Mammary epithelial cell (primary cell): ENCODE results near the gene PRLH.

Experiments
- CTCF ChIP-seq, 2 donors: IDR thresholded peaks in 1 of 2; conservative IDR thresholded peaks in 1 of 2; 2 replicates each; pipeline ENCODE4 v1.5.1; 2011 to 2012; ENCODE audit warnings: inconsistent platforms in 2 of 2, low read length in 2 of 2, mild to moderate bottlenecking in 2 of 2, control low read depth in 1 of 2, low read depth in 1 of 2; ENCODE audit not compliant: insufficient read depth in 1 of 2; ENCODE audit errors: extremely low read depth in 1 of 2
- EZH2 ChIP-seq: IDR thresholded peaks from 2 replicates; pipeline ENCODE4 v1.6.1; 2012; ENCODE audit warnings: low read length, inconsistent platforms, borderline replicate concordance

DNA sequence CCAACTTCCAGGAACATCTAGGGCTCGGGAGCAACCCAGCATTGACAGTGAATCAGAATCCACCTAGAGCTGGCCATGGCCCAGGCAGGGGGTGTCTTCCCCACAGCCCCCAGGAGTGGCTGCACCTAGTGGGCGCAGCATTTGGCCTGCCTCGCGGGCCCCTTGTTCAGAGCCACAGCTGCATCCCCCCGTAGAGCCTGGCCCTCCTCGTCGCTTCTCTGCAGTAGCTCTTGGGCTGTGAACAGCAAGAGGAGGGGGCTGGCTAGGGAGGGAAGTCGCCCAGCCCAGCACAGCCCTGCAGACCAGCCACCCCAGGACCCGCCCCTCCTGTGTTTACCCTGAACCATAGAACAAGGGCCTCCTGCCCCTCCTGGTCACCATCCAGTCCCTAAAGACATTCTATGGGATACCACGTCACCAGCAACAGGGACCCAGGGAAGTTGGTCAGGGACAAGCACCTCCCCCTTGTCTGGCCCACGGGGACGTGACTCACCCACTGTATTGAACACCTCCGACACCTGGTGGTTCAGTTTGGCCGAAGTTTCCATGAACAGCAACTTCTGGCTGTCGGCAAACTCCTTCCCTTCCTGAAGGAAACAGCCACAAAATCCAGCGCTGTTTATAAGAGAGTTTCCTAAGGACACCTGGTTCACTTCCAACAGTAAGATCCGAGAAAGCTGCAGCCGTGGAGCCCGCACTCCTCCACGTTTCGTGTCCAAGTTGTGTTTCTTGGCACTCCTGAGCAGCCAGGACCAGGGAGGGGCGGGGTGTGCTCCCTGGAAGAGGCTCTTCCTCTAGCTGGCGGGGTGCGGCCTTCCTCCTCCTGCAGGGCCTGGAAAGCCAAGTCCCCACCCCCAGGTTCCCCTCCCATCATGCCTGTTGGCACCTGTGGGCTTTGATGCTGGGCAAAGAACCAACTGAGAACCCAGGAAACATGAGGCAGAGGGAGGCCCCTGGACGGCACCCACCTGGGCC is 8.8 kb downstream of the PRLH start:
- no peak for TF ChIP-seq EZH2
- peak; percentile 28 to 52 for TF ChIP-seq CTCF (conservative IDR thresholded peaks at IDR 0.05 in 1 of 2, IDR thresholded peaks at IDR 0.05 in 1 of 2; ENCODE audit: extremely low read depth in 1 of 2, insufficient read depth in 1 of 2, low read depth in 1 of 2, low read length in 2 of 2)
